Activated CD4-positive, CD25-positive, alpha-beta regulatory T cell treated with anti-CD3 and anti-CD28 coated beads, Interleukin-2, amount 50 U/mL, for 72 hours (primary cell): ENCODE data around the gene TOGARAM2.

Experiments
- DNase-seq: peaks from one replicate; pipeline ENCODE4 v3.0.0; 2021

The TOGARAM2 gene

GRCh38 chr2:29057006-29057405, 75.9 kb downstream of the TOGARAM2 start:
- DNase-seq: no peak

GRCh38 chr2:29059624-29060023, 78.5 kb downstream of the TOGARAM2 start:
- no peak for DNase-seq

- no peak for DNase-seq
Measured at GRCh38 chr2:29060441-29060840, 79.3 kb downstream of the TOGARAM2 start.

- no peak for DNase-seq
Measured at GRCh38 chr2:29061176-29061575, 80.1 kb downstream of the TOGARAM2 start.

- no peak for DNase-seq
Measured at GRCh38 chr2:29061616-29062015, 80.5 kb downstream of the TOGARAM2 start.

GRCh38 chr2:29062371-29062770, 81.3 kb downstream of the TOGARAM2 start:
- DNase-seq: no peak

GRCh38 chr2:29063056-29063455, 82.0 kb downstream of the TOGARAM2 start:
- no peak for DNase-seq

- no peak for DNase-seq
Measured at GRCh38 chr2:29063646-29064345, 82.7 kb downstream of the TOGARAM2 start.

- DNase-seq: no peak
Measured at GRCh38 chr2:29064346-29064715, 83.2 kb downstream of the TOGARAM2 start.

GRCh38 chr2:29064746-29065067, 83.6 kb downstream of the TOGARAM2 start:
- DNase-seq: no peak

- no peak for DNase-seq
Measured at GRCh38 chr2:29065068-29065811, 84.1 kb downstream of the TOGARAM2 start.

GRCh38 chr2:29066271-29066860, 85.3 kb downstream of the TOGARAM2 start:
- DNase-seq: no peak

GRCh38 chr2:29066997-29067605, 86.0 kb downstream of the TOGARAM2 start:
- no peak for DNase-seq

- DNase-seq: no peak
Measured at GRCh38 chr2:29068513-29068912, 87.4 kb downstream of the TOGARAM2 start.

GRCh38 chr2:29070526-29070925, 89.4 kb downstream of the TOGARAM2 start:
- no peak for DNase-seq

GRCh38 chr2:29071032-29071975, 90.2 kb downstream of the TOGARAM2 start:
- DNase-seq: no peak

GRCh38 chr2:29072251-29072650, 91.2 kb downstream of the TOGARAM2 start:
- DNase-seq: no peak

GRCh38 chr2:29072971-29073725, 92.0 kb downstream of the TOGARAM2 start:
- no peak for DNase-seq

GRCh38 chr2:29073933-29074332, 92.8 kb downstream of the TOGARAM2 start:
- DNase-seq: no peak

- DNase-seq: no peak
Measured at GRCh38 chr2:29074411-29074810, 93.3 kb downstream of the TOGARAM2 start, which contains the start of gene PCARE. TSS of gene PCARE (minus strand) at chr2:29074523. CDS start at chr2:29074261, 262 bp downstream.

GRCh38 chr2:29075894-29076705, 95.0 kb downstream of the TOGARAM2 start:
- no peak for DNase-seq
